ENCODE data around the gene MT1A. TPM values are rescaled to one million over a fixed set of nuclear protein-coding genes. Genes with fewer than 3 reads are reported as not detected.

MT1A gene
- total RNA-seq, 4 donors from 2014 or later: 18.8 to 365 (median 93.3) TPM; not detected in 1

DNA sequence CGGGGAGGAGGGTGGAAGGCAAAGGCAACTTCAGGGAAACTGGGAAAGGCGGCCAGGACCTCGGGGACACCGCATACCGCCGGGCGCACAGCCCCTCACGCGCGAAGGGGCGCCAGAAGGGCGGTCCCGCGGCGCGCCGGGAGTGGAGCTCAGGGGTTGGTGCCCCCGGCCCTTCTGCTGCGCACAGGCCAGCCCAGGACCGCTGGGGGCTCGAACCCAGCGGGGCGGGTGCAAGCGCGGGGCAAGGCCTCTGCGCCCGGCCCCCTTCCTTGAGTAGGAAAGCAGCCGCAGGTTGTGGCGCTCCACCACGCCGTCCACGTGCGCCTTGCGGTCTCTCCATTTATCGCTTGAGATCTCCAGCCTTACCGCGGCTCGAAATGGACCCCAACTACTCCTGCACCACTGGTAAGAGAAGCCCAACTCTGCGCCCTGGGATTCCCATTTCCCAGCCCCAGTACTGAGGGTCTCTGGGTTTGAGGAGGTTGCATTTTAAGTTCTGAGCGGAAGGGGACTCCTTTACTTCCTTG, 3.0 kb upstream of the MT1A start:
- DNase-seq (ENCODE audit: low spot score in 2 of 2): no peak
- Histone ChIP-seq H3K27me3 (peaks cover 0 to 47% of the 10 kb centered on the region in 2 donors), H3K27ac (peak overlapping the region in 2 of 4 donors; percentile 10 to 40), H3K4me3 (peak overlapping the region in 2 of 4 donors; percentile 20 to 37), H3K36me3 (no peaks in the 10 kb centered on the region), H3K9me3 (no peaks in the 10 kb centered on the region), H3K4me1 (peaks cover 0 to 70% (median 23%) of the 10 kb centered on the region in 4 donors)
- WGBS, 2 donors: 28 to 37% methylated on average over 39 of the region's 40 CpGs
- TF ChIP-seq EP300 (IDR thresholded peaks at IDR 0.05): no peak
- TF ChIP-seq, protein P1, sequence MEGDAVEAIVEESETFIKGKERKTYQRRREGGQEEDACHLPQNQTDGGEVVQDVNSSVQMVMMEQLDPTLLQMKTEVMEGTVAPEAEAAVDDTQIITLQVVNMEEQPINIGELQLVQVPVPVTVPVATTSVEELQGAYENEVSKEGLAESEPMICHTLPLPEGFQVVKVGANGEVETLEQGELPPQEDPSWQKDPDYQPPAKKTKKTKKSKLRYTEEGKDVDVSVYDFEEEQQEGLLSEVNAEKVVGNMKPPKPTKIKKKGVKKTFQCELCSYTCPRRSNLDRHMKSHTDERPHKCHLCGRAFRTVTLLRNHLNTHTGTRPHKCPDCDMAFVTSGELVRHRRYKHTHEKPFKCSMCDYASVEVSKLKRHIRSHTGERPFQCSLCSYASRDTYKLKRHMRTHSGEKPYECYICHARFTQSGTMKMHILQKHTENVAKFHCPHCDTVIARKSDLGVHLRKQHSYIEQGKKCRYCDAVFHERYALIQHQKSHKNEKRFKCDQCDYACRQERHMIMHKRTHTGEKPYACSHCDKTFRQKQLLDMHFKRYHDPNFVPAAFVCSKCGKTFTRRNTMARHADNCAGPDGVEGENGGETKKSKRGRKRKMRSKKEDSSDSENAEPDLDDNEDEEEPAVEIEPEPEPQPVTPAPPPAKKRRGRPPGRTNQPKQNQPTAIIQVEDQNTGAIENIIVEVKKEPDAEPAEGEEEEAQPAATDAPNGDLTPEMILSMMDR (IDR thresholded peaks at IDR 0.05): no peak
- no peak for TF ChIP-seq POLR2A (IDR thresholded peaks at IDR 0.05)

DNA sequence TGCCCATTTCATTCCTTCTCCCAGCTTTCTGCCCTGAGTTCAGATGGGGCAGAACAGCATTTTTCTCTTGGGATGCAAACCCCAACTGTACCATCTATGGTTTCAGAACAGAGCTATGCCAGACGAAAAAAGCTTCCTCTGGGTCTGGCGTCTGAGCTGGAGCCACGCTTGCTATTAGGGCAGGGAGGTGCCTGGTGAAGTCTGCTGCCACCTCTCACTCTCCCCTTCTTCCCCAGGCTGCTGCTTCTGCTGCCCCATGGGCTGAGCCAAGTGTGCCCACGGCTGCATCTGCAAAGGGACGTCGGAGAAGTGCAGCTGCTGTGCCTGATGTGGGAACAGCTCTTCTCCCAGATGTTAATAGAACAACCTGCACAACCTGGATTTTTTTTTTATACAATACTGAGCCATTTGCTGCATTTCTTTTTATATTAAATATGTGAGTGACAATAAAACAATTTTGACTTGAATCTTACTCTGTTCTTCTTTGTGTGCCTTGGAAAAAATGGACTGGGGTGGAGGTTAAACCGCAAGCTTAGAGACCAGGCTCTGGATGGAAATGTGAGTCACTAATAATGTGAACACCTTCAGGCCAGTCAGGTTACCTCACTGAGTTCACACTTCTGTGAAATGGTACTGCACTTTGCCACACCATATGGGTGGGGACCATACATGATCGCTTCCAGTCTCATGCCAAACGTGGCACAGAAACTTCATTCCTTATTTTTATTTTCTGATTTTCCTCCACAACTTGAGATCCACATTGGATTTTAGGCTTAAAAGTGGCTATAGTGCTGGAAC, 1.7 kb upstream of the MT1A start:
- DNase-seq (ENCODE audit: low spot score in 2 of 2): no peak

DNA sequence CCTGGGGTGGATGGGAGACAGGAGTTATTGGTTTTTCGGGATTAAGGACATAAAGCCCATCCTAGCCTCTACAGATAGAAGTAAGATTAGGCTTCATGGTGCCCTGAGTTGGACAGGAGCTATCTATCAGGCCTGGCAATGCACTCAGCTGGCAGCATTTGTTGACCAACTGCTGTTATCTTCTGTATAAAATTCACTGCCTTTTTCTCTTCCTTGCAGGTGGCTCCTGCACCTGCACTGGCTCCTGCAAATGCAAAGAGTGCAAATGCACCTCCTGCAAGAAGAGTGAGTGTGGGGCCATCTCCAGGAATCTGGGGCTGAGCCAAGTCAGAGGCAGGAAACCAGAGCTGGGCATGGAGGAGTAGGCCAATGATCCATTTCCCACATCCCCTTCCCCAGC, 579 bp downstream of the MT1A start:
- TF ChIP-seq EP300 (IDR thresholded peaks at IDR 0.05): no peak
- TF ChIP-seq, protein P1 (IDR thresholded peaks at IDR 0.05): no peak
- no peak for TF ChIP-seq POLR2A (IDR thresholded peaks at IDR 0.05)
- peaks cover 0 to 61% (median 26%) of the 10 kb centered on the region in 4 donors for H3K4me1 ChIP-seq
- WGBS, 2 donors: 63 to 74% methylated on average over 1 of the region's 1 CpG
- H3K36me3 ChIP-seq: no peaks in the 10 kb centered on the region
- DNase-seq (ENCODE audit: low spot score in 2 of 2): no peak
- H3K9me3 ChIP-seq: no peaks in the 10 kb centered on the region
- peak overlapping the region in 2 of 4 donors; percentile 78 to 82 for H3K27ac ChIP-seq
- peaks cover 0 to 44% of the 10 kb centered on the region in 2 donors for H3K27me3 ChIP-seq
- H3K4me3 ChIP-seq: peak overlapping the region in 1 of 4 donors; percentile 50

More for the DNA sequence above, 1.7 kb upstream of the MT1A start:
- Histone ChIP-seq H3K9me3 (no peaks in the 10 kb centered on the region), H3K4me1 (peaks cover 0 to 66% (median 21%) of the 10 kb centered on the region in 4 donors), H3K27ac (peak overlapping the region in 1 of 4 donors; percentile 82), H3K36me3 (no peaks in the 10 kb centered on the region), H3K4me3 (no peak overlapping the region), H3K27me3 (peaks cover 0 to 47% of the 10 kb centered on the region in 2 donors)
- WGBS, 2 donors: 62 to 72% methylated on average over 9 of the region's 9 CpGs
- TF ChIP-seq, protein P1 (IDR thresholded peaks at IDR 0.05): no peak
- TF ChIP-seq EP300 (IDR thresholded peaks at IDR 0.05) (no peak), POLR2A (IDR thresholded peaks at IDR 0.05) (no peak)

DNA sequence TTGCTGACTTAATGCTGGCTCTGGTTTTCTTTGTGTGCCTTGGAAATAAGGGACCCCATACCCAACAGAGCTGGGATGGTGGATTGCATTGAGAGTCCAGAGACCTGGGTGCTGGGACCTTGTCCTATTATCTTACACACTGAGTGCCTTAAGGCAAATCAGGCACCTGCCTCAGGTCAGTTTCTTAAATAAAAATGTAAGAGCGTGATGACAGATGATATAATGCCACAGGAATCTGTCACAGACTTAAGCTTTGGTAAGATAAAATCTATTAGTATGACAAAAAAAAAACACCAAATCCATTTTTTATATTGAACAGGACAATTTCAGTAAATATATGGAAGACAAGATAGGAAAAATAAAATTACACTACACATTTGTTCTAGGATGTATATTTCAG, 1.6 kb downstream of the MT1A start:
- H3K4me3 ChIP-seq: no peak overlapping the region
- 94 to 97% methylated on average over 1 of the region's 1 CpG for WGBS, 2 donors
- no peak for TF ChIP-seq EP300 (IDR thresholded peaks at IDR 0.05)
- TF ChIP-seq, protein P1 (IDR thresholded peaks at IDR 0.05): no peak
- no peak for TF ChIP-seq POLR2A (IDR thresholded peaks at IDR 0.05)
- peaks cover 0 to 39% of the 10 kb centered on the region in 2 donors for H3K27me3 ChIP-seq
- peaks cover 0 to 54% (median 23%) of the 10 kb centered on the region in 4 donors for H3K4me1 ChIP-seq
- no peak overlapping the region for H3K27ac ChIP-seq
- no peaks in the 10 kb centered on the region for H3K9me3 ChIP-seq
- DNase-seq (ENCODE audit: low spot score in 2 of 2): no peak
- H3K36me3 ChIP-seq: no peaks in the 10 kb centered on the region

DNA sequence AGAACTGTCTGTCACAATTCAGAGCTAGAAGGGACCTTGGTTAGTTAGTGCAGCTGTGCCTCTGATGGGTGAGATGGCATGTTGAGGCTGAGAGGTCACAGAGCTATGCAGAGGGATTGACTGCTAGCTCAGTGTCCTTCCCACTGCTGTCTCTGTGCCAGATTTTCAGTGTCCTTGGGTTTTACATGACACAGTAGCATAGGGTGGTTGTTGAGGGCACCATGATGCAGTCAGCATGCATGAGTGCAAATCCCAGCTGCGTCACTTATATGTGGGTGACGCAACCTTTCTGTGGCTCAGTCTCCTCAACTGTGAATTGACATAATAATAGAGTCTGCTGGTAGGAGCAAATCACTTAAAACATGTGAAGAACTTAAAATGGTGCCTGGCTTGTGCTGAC, 2.7 kb downstream of the MT1A start:
- peaks cover 0 to 35% of the 10 kb centered on the region in 2 donors for H3K27me3 ChIP-seq
- no peak overlapping the region for H3K4me3 ChIP-seq
- H3K4me1 ChIP-seq: peaks cover 0 to 43% (median 20%) of the 10 kb centered on the region in 4 donors
- H3K27ac ChIP-seq: no peak overlapping the region
- TF ChIP-seq, protein P1 (IDR thresholded peaks at IDR 0.05): no peak
- TF ChIP-seq EP300 (IDR thresholded peaks at IDR 0.05) (no peak), POLR2A (IDR thresholded peaks at IDR 0.05) (no peak)
- no peaks in the 10 kb centered on the region for H3K36me3 ChIP-seq
- no peak for DNase-seq (ENCODE audit: low spot score in 2 of 2)
- WGBS, 2 donors: 87 to 100% methylated on average over 2 of the region's 2 CpGs
- no peaks in the 10 kb centered on the region for H3K9me3 ChIP-seq

Measured in tibial nerve (tissue), 4 donors.